Activated CD4-positive, alpha-beta T cell treated with anti-CD3 and anti-CD28 coated beads for 36 hours (primary cell): Measurements from ENCODE around the gene SFXN4. TPM values are rescaled to one million over a fixed set of nuclear protein-coding genes. Genes with fewer than 3 reads are reported as not detected.
A peak's percentile ranks its signal among the peaks of the same experiment; 100 is the strongest.
"Not testable (repeated sequence)": the region's sequence is repeated elsewhere in the genome, so short reads cannot be mapped to it uniquely, and the experiment has no call there.

Source experiments
- ATAC-seq: fragments of 200-7000 bp; cut with Tn5 transposase; one replicate; pipeline ENCODE4 v1.10.0; 2021; ENCODE audit warnings: mild to moderate bottlenecking, moderate library complexity
- CTCF ChIA-PET: fragments of 350-600 bp; sonication (Branson Sonifier 250); formaldehyde crosslinking; loops from one replicate; lab custom pipeline; 2021; ENCODE audit warnings: antibody characterized with exemption; lab: Charles Lee
- POLR2A ChIA-PET: fragments of 350-600 bp; sonication (Branson Sonifier 250); formaldehyde crosslinking; loops from one replicate; lab custom pipeline; 2021; ENCODE audit warnings: antibody characterized with exemption, inconsistent platforms; lab: Charles Lee
- DNase-seq: peaks from one replicate; pipeline ENCODE4 v3.0.0-alpha.2; 2020
- H3K27ac Mint-ChIP-seq: one replicate; pipeline ENCODE4 v1.8.0; 2021; ENCODE audit warnings: mixed read lengths
- H3K27me3 Mint-ChIP-seq: one replicate; pipeline ENCODE4 v1.8.0; 2021; ENCODE audit warnings: mixed read lengths
- H3K36me3 Mint-ChIP-seq: one replicate; pipeline ENCODE4 v1.8.0; 2021; ENCODE audit warnings: low read depth, mixed read lengths
- H3K4me1 Mint-ChIP-seq: one replicate; pipeline ENCODE4 v1.8.0; 2021; ENCODE audit warnings: mixed read lengths
- H3K4me3 Mint-ChIP-seq: one replicate; pipeline ENCODE4 v1.8.0; 2021; ENCODE audit warnings: mild to moderate bottlenecking, moderate library complexity, mixed read lengths
- H3K9me3 Mint-ChIP-seq: one replicate; pipeline ENCODE4 v1.8.0; 2021; ENCODE audit warnings: low read depth, mixed read lengths
- intact Hi-C, 2 experiments: fragments of 100-400 bp; cut with DNase I in 1 of 2; cut with micrococcal nuclease in 1 of 2; formaldehyde crosslinking; loops; one replicate each; pipeline versions ENCODE4 v1.14.2 to v1.15.1; 2022 to 2024; cut with DNase I, micrococcal nuclease
- total RNA-seq, 2 experiments: library from RNA; stranded (reverse); gene quantifications; one replicate each; pipeline ENCODE4 v1.2.3, GENCODE V29; 2021

SFXN4 gene
- total RNA-seq, 2 experiments from 2014 or later: 38.7 to 44.7 TPM

DNA sequence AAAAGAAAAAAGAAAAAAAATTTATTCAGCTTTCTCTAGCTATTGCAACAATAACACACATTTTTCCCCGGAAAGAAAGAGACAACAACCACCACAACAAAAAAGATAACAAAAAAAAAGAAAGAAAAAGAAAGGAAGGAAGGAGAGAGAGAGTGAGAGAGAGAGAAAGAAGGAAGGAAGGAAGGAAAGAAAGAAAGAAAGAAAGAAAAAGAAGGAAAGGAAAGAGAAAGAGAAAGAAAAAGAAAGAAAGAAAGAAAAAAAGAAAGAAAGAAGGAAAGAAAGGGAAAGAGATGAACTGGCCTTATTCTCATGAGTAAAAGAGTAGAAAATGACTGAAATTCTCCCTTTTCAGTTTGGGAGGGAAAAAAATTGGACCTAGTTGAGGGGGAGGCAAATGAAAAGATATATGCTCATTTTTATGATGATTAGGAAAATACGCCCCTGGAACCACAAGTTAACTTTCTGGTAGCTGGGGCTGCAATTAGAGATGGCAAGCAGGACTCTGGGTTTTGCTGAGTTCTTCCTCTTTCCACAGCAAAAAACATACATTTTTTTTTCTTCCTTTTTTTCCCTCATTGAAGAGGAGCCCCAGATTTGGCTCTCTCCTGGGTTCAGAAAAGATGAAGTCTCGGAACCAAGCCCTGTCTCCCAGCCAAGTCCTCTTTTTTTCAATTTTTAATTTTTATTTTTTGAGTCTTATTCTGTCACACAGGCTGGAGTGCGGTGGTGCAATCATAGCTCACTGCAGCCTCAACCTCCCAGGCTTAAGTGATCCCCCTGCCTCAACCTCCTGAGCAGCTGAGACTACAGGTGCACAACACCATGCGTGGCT is 25.7 kb upstream of the SFXN4 start:
- Mint-ChIP-seq H3K9me3 (no peaks in the 10 kb centered on the region), H3K4me3 (no peak overlapping the region), H3K27me3 (no peaks in the 10 kb centered on the region), H3K27ac (no peak overlapping the region), H3K36me3 (no peaks in the 10 kb centered on the region), H3K4me1 (peaks cover 21% of the 10 kb centered on the region)
- DNase-seq (no peak), ATAC-seq (no peak)
- ChIA-PET POLR2A (interaction anchor here (0.6 kb wide), 3 partner anchors 27 to 384 kb away, joined by 3 to 4 read pairs (median 3); no protein-coding TSS in a partner anchor), CTCF (interaction anchor here (0.6 to 4.0 kb wide), 4 partner anchors 8 to 52 kb away, joined by 3 to 32 read pairs (median 6); partner anchors contain the start of gene GRK5)
- intact Hi-C loops: no loop called here

DNA sequence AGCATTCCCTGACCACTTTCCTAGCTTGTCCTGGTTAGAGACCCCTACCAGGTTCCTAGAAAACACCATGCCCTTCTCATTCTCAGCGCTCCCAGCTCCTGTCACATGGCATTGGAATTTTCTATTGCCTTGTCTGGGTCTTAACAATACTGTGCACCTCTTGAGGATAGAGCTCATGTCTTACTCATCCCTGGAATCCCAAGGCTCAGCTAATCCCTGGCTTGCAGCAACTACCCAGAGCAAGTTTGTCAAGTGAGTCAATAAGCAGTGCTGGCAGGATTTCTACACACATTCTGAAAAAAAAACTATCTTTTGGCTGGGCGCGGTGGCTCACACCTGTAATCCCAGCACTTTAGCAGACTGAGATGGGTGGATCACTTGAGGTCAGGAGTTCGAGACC is 24.8 kb upstream of the SFXN4 start:
- ChIA-PET CTCF (interaction anchor here (0.6 to 4.0 kb wide), 7 partner anchors 9 to 258 kb away, joined by 3 to 32 read pairs (median 5); partner anchors contain the start of gene GRK5), POLR2A (no interaction called here)
- no peak for ATAC-seq
- Mint-ChIP-seq H3K36me3 (no peaks in the 10 kb centered on the region), H3K4me1 (peaks cover 21% of the 10 kb centered on the region), H3K27me3 (no peaks in the 10 kb centered on the region), H3K27ac (no peak overlapping the region), H3K9me3 (no peaks in the 10 kb centered on the region), H3K4me3 (no peak overlapping the region)
- intact Hi-C loops: no loop called here
- DNase-seq: no peak

DNA sequence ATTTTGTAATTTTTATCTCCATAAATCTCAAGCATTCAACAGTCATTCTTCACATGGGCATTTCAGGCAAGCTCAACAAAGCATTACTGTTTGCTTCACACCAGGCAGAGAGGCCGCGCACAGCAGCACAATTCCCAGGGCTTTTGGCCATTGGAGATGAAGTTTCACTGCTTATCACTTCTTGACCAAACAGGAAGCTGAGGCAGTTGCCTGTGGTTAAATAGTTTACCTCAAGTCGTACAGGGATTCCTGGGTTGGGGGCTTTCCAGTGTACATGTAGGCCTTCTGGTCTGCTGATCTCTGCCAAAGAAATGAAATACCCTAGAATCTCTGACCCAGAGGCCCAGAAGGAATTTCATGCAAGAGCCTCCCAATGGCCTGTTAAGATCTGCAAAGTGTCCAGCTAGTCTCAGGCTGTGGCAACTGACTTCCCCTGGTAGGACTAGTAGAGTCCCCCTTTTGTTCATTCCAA is 24.3 kb upstream of the SFXN4 start:
- H3K4me3 Mint-ChIP-seq: no peak overlapping the region
- H3K4me1 Mint-ChIP-seq: peaks cover 21% of the 10 kb centered on the region
- no peak overlapping the region for H3K27ac Mint-ChIP-seq
- H3K27me3 Mint-ChIP-seq: no peaks in the 10 kb centered on the region
- DNase-seq (no peak), ATAC-seq (no peak)
- no peaks in the 10 kb centered on the region for H3K36me3 Mint-ChIP-seq
- ChIA-PET POLR2A (no interaction called here), CTCF (interaction anchor here (0.6 to 4.0 kb wide), 10 partner anchors 9 to 619 kb away, joined by 3 to 32 read pairs (median 5); partner anchors contain the start of gene GRK5)
- intact Hi-C loops: no loop called here
- no peaks in the 10 kb centered on the region for H3K9me3 Mint-ChIP-seq

DNA sequence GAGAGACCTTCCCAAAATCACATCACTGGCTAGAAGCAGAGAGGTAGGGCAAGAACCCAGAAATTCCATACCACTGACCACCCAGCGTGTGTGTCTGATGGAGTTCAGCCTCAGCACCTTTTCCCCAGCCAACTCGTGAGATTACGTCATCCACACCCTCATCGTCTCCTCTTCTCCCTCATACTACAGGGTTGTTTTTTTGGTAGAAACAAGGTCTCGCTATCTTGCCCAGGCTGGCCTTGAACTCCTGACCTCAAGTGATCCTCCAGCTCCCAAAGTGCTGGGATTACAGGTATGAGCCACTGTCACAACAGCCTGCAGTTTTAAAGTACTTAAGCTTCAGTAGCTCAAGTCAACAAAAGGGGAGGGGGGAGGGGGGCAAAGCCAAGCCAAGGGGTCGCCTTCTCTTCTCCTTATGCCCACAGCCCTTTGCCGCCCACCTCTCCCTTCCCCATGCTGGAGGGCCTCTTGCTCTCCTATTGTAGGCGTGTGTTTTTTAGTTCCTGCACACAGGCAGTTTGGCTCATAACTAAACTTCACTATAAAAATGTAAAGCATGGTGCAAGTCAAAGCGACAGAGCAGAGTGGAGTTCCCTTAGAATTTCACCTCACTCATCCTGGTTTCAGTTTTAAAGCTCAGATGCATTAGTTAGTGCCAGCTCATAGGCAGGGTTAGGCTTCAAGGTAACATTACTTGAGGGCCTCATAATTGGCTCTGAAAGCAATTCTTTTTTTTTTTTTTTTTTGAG is 18.3 kb upstream of the SFXN4 start:
- peak; percentile 37 for DNase-seq
- ATAC-seq: peak; percentile 96
- H3K4me3 Mint-ChIP-seq: no peak overlapping the region
- H3K4me1 Mint-ChIP-seq: peaks cover 17% of the 10 kb centered on the region
- H3K27me3 Mint-ChIP-seq: no peaks in the 10 kb centered on the region
- POLR2A ChIA-PET: interaction anchor here (0.6 to 1.2 kb wide), 5 partner anchors 10 to 296 kb away, joined by 3 to 13 read pairs (median 4); no protein-coding TSS in a partner anchor
- peak overlapping the region; percentile 85 for H3K27ac Mint-ChIP-seq
- H3K9me3 Mint-ChIP-seq: no peaks in the 10 kb centered on the region
- CTCF ChIA-PET: interaction anchor here (0.6 to 1.0 kb wide), 4 partner anchors 16 to 144 kb away, joined by 3 to 5 read pairs (median 4); no protein-coding TSS in a partner anchor
- intact Hi-C loops: no loop called here
- H3K36me3 Mint-ChIP-seq: no peaks in the 10 kb centered on the region

DNA sequence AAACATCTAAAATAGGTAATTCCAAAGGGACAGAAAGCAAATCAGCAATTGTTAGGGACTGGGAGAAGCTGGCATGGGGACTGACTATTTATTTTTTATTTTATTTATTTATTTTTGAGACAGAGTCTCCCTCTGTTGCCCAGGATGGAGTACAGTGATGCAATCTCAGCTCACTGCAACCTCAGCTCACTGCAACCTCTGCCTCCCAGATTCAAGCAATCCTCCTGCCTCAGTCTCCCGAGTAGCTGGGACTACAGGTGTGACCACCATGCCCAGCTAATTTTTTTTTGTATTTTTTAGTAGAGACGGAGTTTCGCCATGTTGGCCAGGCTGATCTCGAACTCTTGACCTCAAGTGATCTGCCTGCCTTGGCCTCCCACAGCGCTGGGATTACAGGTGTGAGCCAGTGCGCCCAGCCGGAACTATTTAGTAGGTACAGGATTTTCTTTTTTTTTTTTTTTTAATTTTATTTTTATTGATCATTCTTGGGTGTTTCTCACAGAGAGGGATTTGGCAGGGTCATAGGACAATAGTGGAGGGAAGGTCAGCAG is 15.4 kb upstream of the SFXN4 start:
- intact Hi-C loops, H3K4me3 Mint-ChIP-seq, H3K27me3 Mint-ChIP-seq, H3K9me3 Mint-ChIP-seq, DNase-seq, H3K27ac Mint-ChIP-seq, ATAC-seq: not testable (repeated sequence)
- CTCF ChIA-PET: interaction anchor here (0.7 to 2.3 kb wide), 7 partner anchors 8 to 183 kb away, joined by 3 to 21 read pairs (median 4); partner anchors contain the start of genes GRK5 and SFXN4
- Mint-ChIP-seq H3K4me1 (peaks cover 33% of the 10 kb centered on the region), H3K36me3 (peaks cover 18% of the 10 kb centered on the region)
- POLR2A ChIA-PET: interaction anchor here (0.9 kb wide), 1 partner anchor 10 kb away, joined by 3 read pairs; no protein-coding TSS in a partner anchor

DNA sequence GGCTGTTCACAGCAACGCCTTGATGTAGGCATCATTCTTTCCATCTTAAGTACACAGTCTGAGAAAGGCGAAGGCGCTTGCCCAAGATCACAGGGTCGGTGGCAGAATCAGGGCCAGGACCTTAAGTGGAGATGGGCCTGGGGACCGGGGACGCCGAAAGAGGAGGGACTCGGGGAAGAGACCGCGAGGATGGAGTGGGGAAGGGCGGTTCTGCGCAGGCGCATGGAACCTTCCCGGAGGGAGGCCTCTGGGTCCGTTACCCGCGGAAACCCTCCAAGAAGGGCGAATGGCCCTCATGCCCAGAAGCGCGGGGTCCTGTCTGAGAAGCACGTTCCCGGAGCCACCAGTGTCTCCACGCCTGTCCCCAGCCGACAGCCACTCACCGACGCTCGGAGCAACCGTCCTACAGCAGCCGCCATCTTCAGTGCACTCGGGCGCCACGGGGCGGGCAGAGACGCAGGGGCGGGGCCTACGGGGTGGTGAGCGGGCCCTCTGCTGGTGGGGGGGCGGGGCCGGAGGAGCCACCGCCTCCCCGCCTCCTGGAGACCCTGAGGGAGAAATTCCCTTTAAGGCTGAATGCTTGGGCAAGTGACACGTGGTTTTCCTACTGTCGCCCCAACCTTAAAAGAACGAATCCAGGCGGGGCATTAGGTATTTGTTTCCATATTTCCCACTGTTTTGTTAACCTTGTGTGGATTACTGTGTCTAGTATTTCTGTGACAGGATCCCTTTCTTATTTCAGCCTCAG is 13.0 kb upstream of the SFXN4 start, which contains the start of gene PRDX3:
Gene PRDX3, minus strand, starts transcription at position 441 of the 748 bp plus-strand sequence. Its CDS starts 22 bp downstream, at position 419.
- intact Hi-C loops: loop anchor here (1.0 to 5.0 kb wide), 14 partner anchors 13 to 474 kb away; partner anchors contain the start of genes EIF3A (in 2 of the 2), SFXN4 (in 2 of the 2), BAG3 (in 1 of the 2) and DENND10 (in 1 of the 2)
- Mint-ChIP-seq H3K27ac (peak within 1 kb of the TSS; percentile 95), H3K9me3 (no peaks in the 10 kb centered on the region), H3K36me3 (peaks cover 27% of the 10 kb centered on the region), H3K4me3 (peak within 1 kb of the TSS; percentile 88), H3K27me3 (no peaks in the 10 kb centered on the region), H3K4me1 (peaks cover 36% of the 10 kb centered on the region)
- ATAC-seq: peak; percentile 95
- DNase-seq: peak; percentile 98
- ChIA-PET CTCF (interaction anchor here (0.5 to 2.3 kb wide), 4 partner anchors 10 to 267 kb away, joined by 3 to 21 read pairs (median 4); no protein-coding TSS in a partner anchor), POLR2A (no interaction called here)

DNA sequence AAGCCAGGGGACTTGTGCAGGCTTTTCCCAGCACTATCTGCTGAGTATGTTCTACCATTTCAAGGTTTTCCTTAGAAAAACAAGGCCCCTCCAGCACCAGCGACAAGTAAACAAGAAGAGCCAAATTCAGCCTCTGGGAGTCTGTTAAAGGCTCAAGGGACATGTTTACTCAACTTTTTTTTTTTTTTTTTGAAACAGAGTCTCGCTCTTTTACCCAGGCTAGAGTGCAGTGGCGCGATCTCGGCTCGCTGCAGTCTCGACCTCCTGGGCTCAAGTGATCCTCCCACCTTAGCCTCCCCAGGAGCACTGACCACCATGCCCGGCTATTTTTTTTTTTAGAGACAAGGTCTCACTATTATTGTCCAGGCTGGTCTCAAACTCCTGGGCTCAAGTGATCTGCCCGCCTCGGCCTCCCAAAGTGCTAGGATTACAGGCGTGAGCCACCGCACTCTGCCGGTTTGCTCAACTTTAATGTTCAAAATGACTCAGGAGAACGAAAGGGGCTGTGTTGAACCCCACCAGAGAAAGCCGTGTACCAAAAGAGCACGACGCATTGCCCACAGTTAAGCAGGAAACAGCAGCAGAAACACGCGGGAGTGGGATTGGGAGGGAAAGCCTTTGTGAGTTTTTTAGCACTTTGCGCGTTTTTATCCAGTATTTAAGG is 12.3 kb upstream of the SFXN4 start:
- no peaks in the 10 kb centered on the region for H3K27me3 Mint-ChIP-seq
- intact Hi-C loops: loop anchor here (1.0 to 5.0 kb wide), 14 partner anchors 13 to 474 kb away; partner anchors contain the start of genes EIF3A (in 2 of the 2), SFXN4 (in 2 of the 2), BAG3 (in 1 of the 2) and DENND10 (in 1 of the 2)
- ChIA-PET POLR2A (no interaction called here), CTCF (no interaction called here)
- peak; percentile 68 for DNase-seq
- H3K9me3 Mint-ChIP-seq: no peaks in the 10 kb centered on the region
- peaks cover 31% of the 10 kb centered on the region for H3K36me3 Mint-ChIP-seq
- ATAC-seq: peak; percentile 40
- H3K4me1 Mint-ChIP-seq: peaks cover 35% of the 10 kb centered on the region
- peak overlapping the region; percentile 88 for H3K4me3 Mint-ChIP-seq
- H3K27ac Mint-ChIP-seq: peak overlapping the region; percentile 95

DNA sequence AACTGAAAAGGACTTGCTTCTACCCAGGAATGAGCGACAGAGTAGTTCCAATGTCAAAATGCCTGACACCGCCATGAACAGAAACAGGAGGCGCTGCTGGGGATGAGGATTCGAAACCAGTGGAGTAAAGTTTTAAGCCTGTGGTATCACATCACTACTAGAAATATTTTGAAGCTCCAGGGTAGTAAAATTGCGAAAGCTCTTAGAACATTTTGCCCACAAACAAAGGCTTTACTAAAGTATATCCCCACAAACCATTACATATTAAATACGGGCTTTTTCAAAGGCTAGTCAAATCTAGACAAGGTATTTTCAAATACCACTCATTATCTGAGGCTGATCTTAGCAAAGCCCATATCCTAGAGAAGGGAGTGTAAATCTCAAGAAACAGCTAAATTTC is 10.7 kb upstream of the SFXN4 start:
- POLR2A ChIA-PET: interaction anchor here (0.5 to 1.0 kb wide), 4 partner anchors 9 to 661 kb away, joined by 3 to 8 read pairs (median 4); no protein-coding TSS in a partner anchor
- DNase-seq (peak; percentile 34), ATAC-seq (peak; percentile 14)
- H3K27ac Mint-ChIP-seq: peak overlapping the region; percentile 80
- peaks cover 43% of the 10 kb centered on the region for H3K36me3 Mint-ChIP-seq
- H3K9me3 Mint-ChIP-seq: no peaks in the 10 kb centered on the region
- intact Hi-C loops: loop anchor here (1.0 to 5.0 kb wide), 3 partner anchors 41 to 476 kb away; partner anchors contain the start of gene BAG3 (in 1 of the 2)
- no peaks in the 10 kb centered on the region for H3K27me3 Mint-ChIP-seq
- peaks cover 35% of the 10 kb centered on the region for H3K4me1 Mint-ChIP-seq
- CTCF ChIA-PET: interaction anchor here (0.5 to 1.8 kb wide), 8 partner anchors 8 to 240 kb away, joined by 3 to 6 read pairs (median 4); no protein-coding TSS in a partner anchor
- H3K4me3 Mint-ChIP-seq: peak overlapping the region; percentile 88

DNA sequence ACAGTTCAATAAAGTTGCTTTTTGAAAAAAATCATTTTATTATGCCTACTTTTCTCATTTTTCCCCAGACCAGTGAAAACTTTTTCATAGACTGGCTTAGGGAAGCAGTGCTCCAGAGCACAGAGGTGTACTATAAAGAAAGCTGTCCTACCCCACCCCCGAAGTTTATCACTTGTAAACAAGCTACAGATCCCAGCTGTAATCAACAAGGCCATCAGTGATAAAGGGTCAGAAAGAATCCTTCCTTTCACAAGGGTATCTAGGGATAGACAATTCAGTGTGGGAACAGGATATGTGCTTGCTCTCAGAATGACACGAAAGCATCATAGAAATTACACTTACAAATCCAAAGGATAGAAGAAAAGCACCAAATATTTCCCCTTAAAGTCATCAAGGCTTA is 8.6 kb upstream of the SFXN4 start:
- Mint-ChIP-seq H3K9me3 (no peaks in the 10 kb centered on the region), H3K4me1 (peaks cover 28% of the 10 kb centered on the region), H3K27ac (no peak overlapping the region), H3K4me3 (no peak overlapping the region), H3K27me3 (no peaks in the 10 kb centered on the region), H3K36me3 (peaks cover 48% of the 10 kb centered on the region)
- intact Hi-C loops: no loop called here
- CTCF ChIA-PET: no interaction called here
- no peak for ATAC-seq
- DNase-seq: no peak
- POLR2A ChIA-PET: interaction anchor here (0.7 kb wide), 1 partner anchor 9 kb away, joined by 4 read pairs; no protein-coding TSS in a partner anchor
